ENCODE results near the gene SMCO2.

- TF ChIP-seq SIN3A (IDR thresholded peaks at IDR 0.05; ENCODE audit: borderline replicate concordance, insufficient read depth, low read length) (no peak), REST (IDR thresholded peaks at IDR 0.05; ENCODE audit: insufficient read depth in 1 of 2, low read depth in 2 of 2, low read length in 2 of 2) (no peak), TAF1 (IDR thresholded peaks at IDR 0.05; ENCODE audit: borderline replicate concordance, insufficient read depth, low read length) (peak; percentile 66; the same call in 1 of the 2 replicates), POLR2AphosphoS5 (IDR thresholded peaks at IDR 0.05; ENCODE audit: low read depth, low read length) (no peak)
Observed at GRCh38 chr12:27462151-27462694, 15.7 kb downstream of the SMCO2 start.
